Upper lobe of left lung (tissue), 6 donors: Measurements from ENCODE around the gene PPP1R18. TPM values are rescaled to one million over a fixed set of nuclear protein-coding genes. Genes with fewer than 3 reads are reported as not detected.

Source experiments
- ATAC-seq, 2 donors: fragments of 200-7000 bp; cut with Tn5 transposase; one replicate each; pipeline ENCODE4 v1.9.1; 2022; ENCODE audit warnings: mild to moderate bottlenecking in 2 of 2, moderate library complexity in 2 of 2; ENCODE audit not compliant: low FRiP score in 2 of 2
- DNase-seq, 2 donors: peaks; one replicate each; pipeline ENCODE4 v3.0.0-alpha.2; 2019 to 2020
- H3K27ac ChIP-seq, 4 donors: fragments of 200-600 bp; sonication (generic); one replicate each; pipeline ENCODE4 v1.5.1; 2016 to 2019
- H3K27me3 ChIP-seq, 4 donors: fragments of 200-600 bp; sonication (generic); one replicate each; pipeline ENCODE4 v1.5.1; 2017 to 2019
- H3K36me3 ChIP-seq, 4 donors: fragments of 200-600 bp; sonication (generic); one replicate each; pipeline ENCODE4 v1.5.1; 2016 to 2019
- H3K4me1 ChIP-seq, 4 donors: fragments of 200-600 bp; sonication (generic); one replicate each; pipeline ENCODE4 v1.5.1; 2018 to 2019
- H3K4me3 ChIP-seq, 4 donors: fragments of 200-600 bp; sonication (generic); one replicate each; pipeline ENCODE4 v1.5.1; 2017 to 2019; ENCODE audit warnings: mild to moderate bottlenecking in 2 of 4, moderate library complexity in 1 of 4
- H3K9me3 ChIP-seq, 4 donors: fragments of 200-600 bp; sonication (generic); one replicate each; pipeline ENCODE4 v1.5.1; 2018 to 2019
- EP300 ChIP-seq, 4 donors: sonication (generic); formaldehyde crosslinking; IDR thresholded peaks; one replicate each; pipeline ENCODE4 v1.5.1; 2017; ENCODE audit warnings: antibody characterized with exemption in 4 of 4, control low read depth in 2 of 4
- POLR2A ChIP-seq, 4 donors: fragments of 450-650 bp; IDR thresholded peaks; one replicate each; pipeline ENCODE4 v1.5.1; 2016 to 2017; ENCODE audit warnings: antibody characterized with exemption in 4 of 4, mild to moderate bottlenecking in 2 of 4
- POLR2AphosphoS5 ChIP-seq, 2 donors: sonication (generic); formaldehyde crosslinking; IDR thresholded peaks; one replicate each; pipeline ENCODE4 v1.5.1; 2017; ENCODE audit warnings: antibody characterized with exemption in 2 of 2
- WGBS, 2 donors: methylation state at CpG; one replicate each; pipeline ENCODE4 v1.1.5; 2017 to 2018; 5-methylcytosine and 5-hydroxymethylcytosine counted together
- total RNA-seq, 6 donors: library from RNA; depleted of rRNA in 4 of 6; stranded (reverse); fragments of >200 nt in 4 of 6; gene quantifications; one replicate each; pipeline versions ENCODE4 v1.1.0 to v1.2.1, GENCODE V29; 2016 to 2021
- TF ChIP-seq, protein P1 (sequence below), 6 experiments: fragments of 450-650 bp in 4 of 6; fragments of 200-600 bp in 2 of 6; sonication (generic) in 2 of 6; IDR thresholded peaks; one replicate each; pipeline ENCODE4 v1.5.1; 2016 to 2019; ENCODE audit warnings: antibody characterized with exemption in 6 of 6
- donor health status: DM: no; HTN: no; CAD: no; lungs with moderate emphysema.
- donor health status: DM: no; HTN: yes; CAD: no; lungs with severe emphysema.

The PPP1R18 gene, protein sequence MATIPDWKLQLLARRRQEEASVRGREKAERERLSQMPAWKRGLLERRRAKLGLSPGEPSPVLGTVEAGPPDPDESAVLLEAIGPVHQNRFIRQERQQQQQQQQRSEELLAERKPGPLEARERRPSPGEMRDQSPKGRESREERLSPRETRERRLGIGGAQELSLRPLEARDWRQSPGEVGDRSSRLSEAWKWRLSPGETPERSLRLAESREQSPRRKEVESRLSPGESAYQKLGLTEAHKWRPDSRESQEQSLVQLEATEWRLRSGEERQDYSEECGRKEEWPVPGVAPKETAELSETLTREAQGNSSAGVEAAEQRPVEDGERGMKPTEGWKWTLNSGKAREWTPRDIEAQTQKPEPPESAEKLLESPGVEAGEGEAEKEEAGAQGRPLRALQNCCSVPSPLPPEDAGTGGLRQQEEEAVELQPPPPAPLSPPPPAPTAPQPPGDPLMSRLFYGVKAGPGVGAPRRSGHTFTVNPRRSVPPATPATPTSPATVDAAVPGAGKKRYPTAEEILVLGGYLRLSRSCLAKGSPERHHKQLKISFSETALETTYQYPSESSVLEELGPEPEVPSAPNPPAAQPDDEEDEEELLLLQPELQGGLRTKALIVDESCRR
- total RNA-seq = 100 to 1,000 TPM in 1 of 6 donors, 10 to 100 TPM in 5; 23.5 to 103 (median 60.8) TPM

DNA sequence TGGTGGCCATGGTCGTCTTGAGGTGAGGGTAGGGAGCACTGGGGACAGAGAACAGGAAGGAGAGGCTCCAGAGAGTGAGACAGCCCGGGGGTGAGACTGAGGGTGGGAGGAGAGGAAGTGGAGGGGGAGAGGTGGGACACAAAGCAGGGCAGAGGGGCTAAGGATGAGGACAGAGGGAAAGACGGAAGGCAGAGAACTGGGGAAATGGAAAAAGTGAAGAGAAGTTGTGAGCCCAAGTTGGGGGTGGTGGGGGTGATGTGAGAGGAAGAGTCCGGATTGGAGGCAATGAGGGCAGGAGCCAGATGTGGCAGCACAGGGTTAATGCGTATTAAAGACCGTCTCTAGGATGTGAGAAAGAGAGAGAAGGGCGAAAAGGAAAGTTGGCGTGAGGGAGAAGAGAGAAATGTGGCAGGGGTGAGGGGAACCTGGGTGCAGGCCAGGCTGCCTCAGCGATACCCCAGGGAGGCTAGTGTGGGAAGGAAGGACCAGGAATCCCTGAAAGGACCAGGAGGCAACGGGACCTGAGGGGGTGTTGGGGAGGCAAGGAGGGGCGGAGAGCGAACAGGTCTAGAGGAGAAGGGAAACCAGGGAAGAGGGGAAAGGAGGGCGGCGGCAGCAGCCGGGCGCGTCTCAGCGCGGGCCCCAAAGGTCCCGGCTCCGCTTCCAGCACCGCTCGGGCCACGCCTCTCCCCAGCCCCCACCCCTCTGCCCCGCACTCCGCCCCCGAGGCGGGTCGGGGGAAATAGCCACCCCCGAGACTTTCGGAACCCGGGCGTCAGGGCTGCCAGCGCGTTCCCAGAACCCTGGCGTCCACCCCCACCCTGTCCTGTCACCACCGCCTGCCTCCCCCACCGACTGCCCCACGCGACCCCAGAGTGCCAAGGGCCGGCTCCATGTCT is at the start of gene PPP1R18:
Gene PPP1R18 (minus strand): TSS at position 637 of the 899 bp plus-strand sequence. CDS start 627 bp downstream, at position 10.
- Histone ChIP-seq H3K27me3 (no peaks in the 10 kb centered on the region), H3K4me3 (peak within 1 kb of the TSS; percentile 70 to 87 (median 80)), H3K36me3 (peaks cover 0 to 2% (median 0%) of the 10 kb centered on the region in 4 donors), H3K9me3 (no peaks in the 10 kb centered on the region), H3K27ac (peak within 1 kb of the TSS; percentile 99 to 100 (median 99)), H3K4me1 (peaks cover 33 to 58% (median 51%) of the 10 kb centered on the region in 4 donors)
- 2 to 3% methylated on average over 16 to 24 of the region's 41 CpGs for WGBS, 2 donors
- DNase-seq (peak; percentile 89 to 95), ATAC-seq (peak; percentile 70 to 75)
- TF ChIP-seq, protein P1, sequence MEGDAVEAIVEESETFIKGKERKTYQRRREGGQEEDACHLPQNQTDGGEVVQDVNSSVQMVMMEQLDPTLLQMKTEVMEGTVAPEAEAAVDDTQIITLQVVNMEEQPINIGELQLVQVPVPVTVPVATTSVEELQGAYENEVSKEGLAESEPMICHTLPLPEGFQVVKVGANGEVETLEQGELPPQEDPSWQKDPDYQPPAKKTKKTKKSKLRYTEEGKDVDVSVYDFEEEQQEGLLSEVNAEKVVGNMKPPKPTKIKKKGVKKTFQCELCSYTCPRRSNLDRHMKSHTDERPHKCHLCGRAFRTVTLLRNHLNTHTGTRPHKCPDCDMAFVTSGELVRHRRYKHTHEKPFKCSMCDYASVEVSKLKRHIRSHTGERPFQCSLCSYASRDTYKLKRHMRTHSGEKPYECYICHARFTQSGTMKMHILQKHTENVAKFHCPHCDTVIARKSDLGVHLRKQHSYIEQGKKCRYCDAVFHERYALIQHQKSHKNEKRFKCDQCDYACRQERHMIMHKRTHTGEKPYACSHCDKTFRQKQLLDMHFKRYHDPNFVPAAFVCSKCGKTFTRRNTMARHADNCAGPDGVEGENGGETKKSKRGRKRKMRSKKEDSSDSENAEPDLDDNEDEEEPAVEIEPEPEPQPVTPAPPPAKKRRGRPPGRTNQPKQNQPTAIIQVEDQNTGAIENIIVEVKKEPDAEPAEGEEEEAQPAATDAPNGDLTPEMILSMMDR (IDR thresholded peaks at IDR 0.05) = peak in 2 of 6 experiments; percentile 6 to 10
- TF ChIP-seq EP300 (IDR thresholded peaks at IDR 0.05) (peak in 1 of 4 donors; percentile 11), POLR2A (IDR thresholded peaks at IDR 0.05) (peak in 2 of 4 donors; percentile 57 to 78), POLR2AphosphoS5 (IDR thresholded peaks at IDR 0.05) (peak; percentile 35 to 79)

DNA sequence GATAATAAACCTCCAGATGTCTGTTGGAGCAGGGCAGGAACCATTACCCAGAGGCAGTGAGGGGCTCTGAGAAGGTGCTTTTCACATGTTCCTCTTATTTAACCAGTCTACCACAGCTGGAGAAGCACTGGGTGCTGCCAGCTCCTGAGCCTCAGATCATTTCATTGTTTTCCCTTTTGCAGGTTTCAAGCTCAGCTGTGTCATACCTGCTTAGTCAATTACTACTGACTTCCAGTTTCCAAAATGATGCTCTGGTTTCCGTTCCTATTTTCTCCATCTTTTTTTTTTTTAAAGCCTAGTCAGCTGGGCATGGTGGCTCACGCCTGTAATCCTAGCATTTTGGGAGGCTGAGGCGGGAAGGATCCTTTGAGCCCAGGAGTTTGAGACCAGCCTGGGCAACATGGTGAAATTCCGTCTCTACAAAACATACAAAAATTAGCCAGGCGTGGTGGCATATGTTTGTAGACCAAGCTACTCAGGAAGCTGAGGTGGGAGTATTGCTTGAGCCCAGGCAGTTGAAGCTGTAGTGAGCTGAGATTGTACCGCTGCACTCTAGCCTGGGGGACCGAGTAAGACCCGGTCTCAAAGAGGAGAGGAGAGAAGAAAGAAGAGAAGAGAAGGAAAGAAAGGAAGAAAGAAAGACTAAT is 49.3 kb upstream of the PPP1R18 start:
- Histone ChIP-seq H3K4me3 (no peak overlapping the region), H3K27ac (peak overlapping the region in 1 of 4 donors; percentile 3), H3K36me3 (peaks cover 16 to 98% (median 59%) of the 10 kb centered on the region in 4 donors), H3K4me1 (peaks cover 25 to 43% (median 38%) of the 10 kb centered on the region in 4 donors), H3K9me3 (no peaks in the 10 kb centered on the region), H3K27me3 (no peaks in the 10 kb centered on the region)
- TF ChIP-seq POLR2A (IDR thresholded peaks at IDR 0.05) (no peak), EP300 (IDR thresholded peaks at IDR 0.05) (no peak)
- DNase-seq (no peak), ATAC-seq (no peak)
- WGBS, 2 donors = 87 to 88% methylated on average over 8 of the region's 8 CpGs

DNA sequence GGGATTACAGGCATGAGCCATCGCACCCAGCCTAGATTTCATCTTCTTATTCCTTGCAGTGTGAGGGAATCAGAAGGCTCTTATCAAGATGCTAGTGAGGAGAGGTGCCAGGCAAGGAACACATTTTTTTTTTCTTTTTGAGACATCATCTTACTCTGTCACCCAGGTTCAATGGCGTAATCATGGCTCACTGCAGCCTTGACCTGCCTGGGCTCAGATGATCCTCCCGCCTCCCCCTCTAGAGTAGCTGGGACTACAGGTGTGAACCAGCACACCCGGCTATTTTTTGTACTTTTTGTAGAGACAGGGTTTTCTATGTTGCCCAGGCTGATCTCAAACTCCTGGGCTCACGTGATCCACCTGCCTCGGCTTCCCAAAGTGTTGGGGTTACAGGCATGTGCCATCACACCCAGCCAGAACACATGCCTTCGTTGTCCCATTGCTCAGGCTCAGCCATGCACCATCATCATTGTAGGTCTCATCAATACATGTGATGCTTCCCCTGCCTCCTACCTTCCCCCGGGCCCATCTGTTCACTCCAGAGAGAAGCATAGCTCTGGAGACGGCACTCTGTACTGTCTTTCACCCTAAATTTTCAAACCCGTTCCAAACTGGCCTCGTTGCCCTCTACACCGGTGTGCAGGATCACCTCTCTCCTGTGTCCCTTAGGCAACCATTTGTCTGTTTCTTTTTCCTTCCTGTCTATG is 45.9 kb upstream of the PPP1R18 start:
- DNase-seq (no peak), ATAC-seq (no peak)
- no peaks in the 10 kb centered on the region for H3K27me3 ChIP-seq
- no peak for TF ChIP-seq EP300 (IDR thresholded peaks at IDR 0.05)
- TF ChIP-seq POLR2AphosphoS5 (IDR thresholded peaks at IDR 0.05) = no peak
- TF ChIP-seq POLR2A (IDR thresholded peaks at IDR 0.05) = no peak
- TF ChIP-seq, protein P1 (IDR thresholded peaks at IDR 0.05) = no peak
- no peak overlapping the region for H3K4me3 ChIP-seq
- H3K9me3 ChIP-seq = no peaks in the 10 kb centered on the region
- H3K36me3 ChIP-seq = peaks cover 27 to 98% (median 71%) of the 10 kb centered on the region in 4 donors
- no peak overlapping the region for H3K27ac ChIP-seq
- 90 to 94% methylated on average over 12 of the region's 12 CpGs for WGBS, 2 donors
- peaks cover 20 to 31% (median 22%) of the 10 kb centered on the region in 4 donors for H3K4me1 ChIP-seq

DNA sequence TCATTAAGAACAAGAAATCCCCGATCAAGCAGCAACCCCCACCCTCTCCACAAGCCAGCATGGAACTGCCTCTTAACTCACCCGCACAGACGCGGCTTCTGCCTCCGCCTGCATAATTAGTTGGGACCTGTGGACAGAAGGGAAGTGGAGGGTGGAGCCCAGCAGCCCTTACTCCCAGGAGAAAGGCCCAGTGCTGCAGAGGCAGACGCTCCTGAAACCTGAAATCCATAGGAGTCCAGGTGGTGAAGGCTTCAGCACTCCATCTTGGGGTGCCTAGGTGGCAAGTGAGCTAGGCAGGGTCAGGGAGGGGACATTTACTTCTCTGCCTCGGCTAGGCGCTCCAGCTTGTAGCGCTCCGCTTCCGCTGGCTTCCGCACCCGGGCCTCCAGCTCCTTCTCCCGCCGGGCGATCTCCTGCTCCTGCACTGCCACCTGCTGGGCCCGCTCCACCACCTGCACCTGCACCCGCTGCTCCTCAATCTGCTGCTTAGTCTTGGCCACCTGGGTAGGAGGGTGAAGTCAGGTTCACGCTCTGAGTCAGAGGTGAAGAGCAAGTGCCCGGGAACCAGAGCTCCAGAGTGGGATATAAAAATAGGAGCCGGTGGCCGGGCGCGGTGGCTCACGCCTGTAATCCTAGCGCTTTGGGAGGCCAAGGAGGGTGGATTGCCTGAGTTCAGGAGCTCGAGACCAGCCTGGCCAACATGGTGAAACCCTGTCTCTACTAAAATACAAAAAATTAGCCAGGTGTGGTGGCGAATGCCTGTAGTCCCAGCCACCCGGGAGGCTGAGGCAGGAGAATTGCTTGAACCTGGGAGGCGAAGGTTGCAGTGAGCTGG is 44.4 kb upstream of the PPP1R18 start:
- Histone ChIP-seq H3K4me1 (peaks cover 9 to 17% (median 10%) of the 10 kb centered on the region in 4 donors), H3K27me3 (no peaks in the 10 kb centered on the region), H3K36me3 (peaks cover 27 to 98% (median 73%) of the 10 kb centered on the region in 4 donors), H3K9me3 (no peaks in the 10 kb centered on the region), H3K27ac (peak overlapping the region in 2 of 4 donors; percentile 35 to 53), H3K4me3 (peak overlapping the region in 1 of 4 donors; percentile 23)
- DNase-seq = peak; percentile 88 to 91
- peak; percentile 79 to 88 for ATAC-seq
- TF ChIP-seq POLR2A (IDR thresholded peaks at IDR 0.05) (no peak), POLR2AphosphoS5 (IDR thresholded peaks at IDR 0.05) (no peak), EP300 (IDR thresholded peaks at IDR 0.05) (no peak)
- TF ChIP-seq, protein P1 (IDR thresholded peaks at IDR 0.05) = peak; percentile 49 to 86 (median 74)
- WGBS, 2 donors = 36 to 71% methylated on average over 16 to 30 of the region's 30 CpGs
